ENCODE measurements around the gene HARBI1.

GRCh38 chr11:46640036-46640788, 23.2 kb upstream of the HARBI1 start:
- TF ChIP-seq CTCF (IDR thresholded peaks at IDR 0.05), result no peak
- TF ChIP-seq POLR2A (IDR thresholded peaks at IDR 0.05), result no peak
- no peak for TF ChIP-seq POLR2AphosphoS5 (IDR thresholded peaks at IDR 0.05; ENCODE audit: insufficient read depth in 1 of 2, low read depth in 1 of 2)

Data from vagina (tissue), 2 donors.